NB4 (cell line): ENCODE measurements around the gene APCDD1.

ENCODE experiments used
- CTCF ChIP-seq: IDR thresholded peaks from one replicate; pipeline ENCODE4 v1.5.1; 2012; ENCODE audit warnings: low read depth, low read length
- MYC ChIP-seq: IDR thresholded peaks from 2 replicates; pipeline ENCODE4 v1.6.1; 2011; ENCODE audit warnings: low read depth, low read length

- no peak for TF ChIP-seq CTCF
- no peak for TF ChIP-seq MYC
These were observed 21.3 kb downstream of the APCDD1 start for GRCh38 chr18:10475654-10476291.
